NB4 (cell line): ENCODE measurements around the gene AGBL1.

Source experiments
- DNase-seq: peaks from one replicate; pipeline ENCODE4 v3.0.0; 2010; ENCODE audit warnings: low read depth
- H3K4me3 ChIP-seq: one replicate; pipeline ENCODE4 v1.5.1; 2011; ENCODE audit warnings: mild to moderate bottlenecking, low read depth, low read length, moderate library complexity
- MYC ChIP-seq: IDR thresholded peaks from 2 replicates; pipeline ENCODE4 v1.6.1; 2011; ENCODE audit warnings: low read depth, low read length
- POLR2A ChIP-seq: IDR thresholded peaks from 2 replicates; pipeline ENCODE4 v1.6.1; 2011; ENCODE audit warnings: mild to moderate bottlenecking; ENCODE audit not compliant: insufficient read length; ENCODE audit errors: extremely low read depth
- TF ChIP-seq, protein P1 (sequence below): IDR thresholded peaks from 2 replicates; pipeline ENCODE4 v1.6.1; 2011; ENCODE audit warnings: low read depth, low read length
- TF ChIP-seq, protein P2 (sequence below): IDR thresholded peaks from one replicate; pipeline ENCODE4 v1.5.1; 2012; ENCODE audit warnings: low read depth, low read length

The AGBL1 gene

DNA sequence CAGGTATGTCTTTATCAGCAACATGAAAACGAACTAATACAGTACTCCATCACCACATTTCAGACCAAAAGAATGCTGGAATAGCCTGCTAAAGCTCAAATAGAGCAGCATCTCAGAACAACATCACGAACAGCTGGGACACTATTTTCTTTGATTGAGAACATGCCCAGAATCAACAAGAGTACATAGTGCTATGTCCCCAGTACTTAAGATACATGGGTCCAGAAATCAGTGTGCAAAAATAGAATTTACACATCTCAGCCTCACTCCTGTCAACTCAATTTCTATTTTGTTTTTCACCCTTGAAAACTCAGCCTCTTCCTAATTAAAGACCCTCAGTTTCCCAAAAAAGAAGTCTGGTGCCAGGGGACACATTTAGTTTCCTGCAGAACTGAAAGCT, 753.9 kb downstream of the AGBL1 start:
- no peak overlapping the region for H3K4me3 ChIP-seq
- DNase-seq, result no peak
- TF ChIP-seq, protein P1, sequence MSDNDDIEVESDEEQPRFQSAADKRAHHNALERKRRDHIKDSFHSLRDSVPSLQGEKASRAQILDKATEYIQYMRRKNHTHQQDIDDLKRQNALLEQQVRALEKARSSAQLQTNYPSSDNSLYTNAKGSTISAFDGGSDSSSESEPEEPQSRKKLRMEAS, result no peak
- TF ChIP-seq, protein P2, sequence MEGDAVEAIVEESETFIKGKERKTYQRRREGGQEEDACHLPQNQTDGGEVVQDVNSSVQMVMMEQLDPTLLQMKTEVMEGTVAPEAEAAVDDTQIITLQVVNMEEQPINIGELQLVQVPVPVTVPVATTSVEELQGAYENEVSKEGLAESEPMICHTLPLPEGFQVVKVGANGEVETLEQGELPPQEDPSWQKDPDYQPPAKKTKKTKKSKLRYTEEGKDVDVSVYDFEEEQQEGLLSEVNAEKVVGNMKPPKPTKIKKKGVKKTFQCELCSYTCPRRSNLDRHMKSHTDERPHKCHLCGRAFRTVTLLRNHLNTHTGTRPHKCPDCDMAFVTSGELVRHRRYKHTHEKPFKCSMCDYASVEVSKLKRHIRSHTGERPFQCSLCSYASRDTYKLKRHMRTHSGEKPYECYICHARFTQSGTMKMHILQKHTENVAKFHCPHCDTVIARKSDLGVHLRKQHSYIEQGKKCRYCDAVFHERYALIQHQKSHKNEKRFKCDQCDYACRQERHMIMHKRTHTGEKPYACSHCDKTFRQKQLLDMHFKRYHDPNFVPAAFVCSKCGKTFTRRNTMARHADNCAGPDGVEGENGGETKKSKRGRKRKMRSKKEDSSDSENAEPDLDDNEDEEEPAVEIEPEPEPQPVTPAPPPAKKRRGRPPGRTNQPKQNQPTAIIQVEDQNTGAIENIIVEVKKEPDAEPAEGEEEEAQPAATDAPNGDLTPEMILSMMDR, result no peak
- TF ChIP-seq MYC (no peak), POLR2A (no peak)

DNA sequence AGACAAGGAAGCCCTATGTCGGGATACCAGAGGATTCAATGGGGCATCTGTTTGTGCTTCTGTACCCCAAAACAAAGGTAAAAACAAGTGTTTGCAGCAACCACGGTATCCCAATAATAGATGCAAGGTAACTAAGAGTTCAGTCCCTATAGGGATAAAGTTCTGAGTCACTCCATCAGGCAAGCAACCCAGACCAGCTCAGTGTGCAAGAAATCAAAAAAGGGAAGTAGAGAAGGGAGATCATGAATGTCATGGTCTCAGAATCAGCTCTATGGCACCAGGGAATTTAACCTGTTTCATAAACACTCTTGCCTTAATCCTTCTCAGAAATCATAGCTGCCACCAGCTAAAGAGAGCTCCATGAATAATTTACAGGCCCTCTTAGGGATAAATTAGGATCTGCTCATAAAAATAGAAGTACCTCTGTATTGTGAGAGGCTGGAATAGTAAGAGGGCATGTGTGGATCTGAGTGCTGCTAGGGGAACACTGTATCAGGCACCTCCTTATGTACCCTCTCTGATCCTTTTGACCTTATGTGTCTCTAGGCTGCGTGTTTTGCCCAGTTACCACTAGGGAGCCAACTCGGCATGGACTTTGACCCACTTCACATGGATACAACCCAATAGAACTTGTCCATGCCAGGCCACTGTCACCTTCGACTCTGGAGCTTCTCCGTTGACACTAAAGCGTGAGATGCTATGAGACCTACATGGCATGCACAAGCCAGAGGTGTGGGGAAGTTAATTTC, 754.6 kb downstream of the AGBL1 start:
- TF ChIP-seq POLR2A (no peak), MYC (no peak)
- TF ChIP-seq, protein P1, result no peak
- TF ChIP-seq, protein P2, result no peak
- no peak overlapping the region for H3K4me3 ChIP-seq

DNA sequence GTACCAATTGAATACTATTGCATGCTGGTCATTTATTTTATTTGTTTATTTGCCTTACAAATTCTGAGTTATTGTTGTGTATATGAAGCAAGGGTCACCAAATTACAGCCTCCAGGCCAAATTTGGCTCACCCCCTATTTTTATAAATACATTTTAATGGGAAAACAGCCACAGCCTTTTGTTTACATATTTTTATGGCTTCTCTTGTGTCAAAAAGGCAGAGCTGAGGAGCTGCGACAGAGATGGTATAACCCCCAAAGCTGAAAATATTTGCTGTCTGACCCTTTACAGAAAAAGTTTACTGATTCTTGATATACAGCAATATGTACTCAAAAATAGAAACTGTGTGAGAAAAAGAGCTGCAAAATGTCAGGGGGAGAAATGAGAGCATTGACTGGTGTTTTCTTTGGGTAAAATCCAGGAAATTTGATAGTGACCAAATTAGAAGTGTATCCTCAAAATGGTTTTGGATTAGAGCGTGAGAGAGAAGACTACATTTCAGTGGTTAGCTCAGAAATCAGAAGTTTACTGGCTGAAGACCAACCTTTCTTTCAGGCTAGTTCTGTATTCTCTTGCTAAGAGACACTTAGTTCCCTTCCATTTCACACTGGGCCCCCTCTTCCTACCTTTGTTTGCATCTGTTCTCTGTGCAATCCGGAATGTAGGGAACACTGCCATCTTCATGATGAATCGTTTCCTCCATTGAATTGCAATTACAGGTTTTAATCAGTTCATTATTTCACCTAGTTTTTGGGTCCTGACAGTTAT, 757.8 kb downstream of the AGBL1 start:
- DNase-seq, result no peak
- no peak overlapping the region for H3K4me3 ChIP-seq
- TF ChIP-seq, protein P2, result no peak
- no peak for TF ChIP-seq POLR2A

More for the DNA sequence above, 754.6 kb downstream of the AGBL1 start:
- DNase-seq, result no peak

DNA sequence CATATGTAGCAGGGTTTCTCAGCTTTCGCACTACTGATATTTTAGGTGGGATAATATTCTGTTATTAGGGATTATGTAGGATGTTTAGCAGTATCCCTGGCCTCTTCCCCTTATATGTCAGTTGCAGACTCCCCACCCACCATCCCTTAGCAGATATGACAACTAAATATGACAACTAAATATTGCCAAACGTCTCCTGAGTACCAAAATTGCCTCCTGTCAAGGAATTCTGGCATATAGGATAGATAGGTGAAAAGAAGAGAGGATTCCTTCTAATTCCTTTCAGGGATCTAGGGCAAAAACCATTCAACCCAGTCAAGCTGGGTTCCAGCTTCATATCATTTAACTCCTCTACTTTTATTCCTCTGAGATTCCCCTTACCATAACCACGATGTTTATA, 759.8 kb downstream of the AGBL1 start:
- TF ChIP-seq, protein P1, result no peak
- TF ChIP-seq MYC (no peak), POLR2A (no peak)
- TF ChIP-seq, protein P2, result no peak
- no peak overlapping the region for H3K4me3 ChIP-seq
- DNase-seq, result no peak

DNA sequence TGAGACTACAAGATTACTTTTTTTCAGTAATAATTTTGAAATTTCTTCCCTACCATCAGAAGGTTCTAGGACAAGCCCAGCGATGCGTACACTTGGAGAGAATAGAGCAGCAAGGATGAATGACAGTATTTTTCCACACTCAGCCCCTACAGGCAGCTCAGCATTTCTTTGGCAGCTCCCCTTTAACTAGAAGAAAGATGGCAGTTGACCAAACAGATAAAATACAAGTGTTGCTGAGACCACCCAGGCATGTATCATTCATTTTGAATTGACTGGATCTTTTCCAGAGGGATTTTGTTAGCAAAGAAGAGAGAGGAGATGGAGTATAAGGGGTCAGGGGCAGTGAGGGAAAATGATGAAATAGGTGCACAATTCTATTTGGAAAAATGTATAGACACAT, 761.3 kb downstream of the AGBL1 start:
- TF ChIP-seq MYC (no peak), POLR2A (no peak)
- TF ChIP-seq, protein P1, result no peak
- TF ChIP-seq, protein P2, result no peak
- DNase-seq, result no peak
- no peak overlapping the region for H3K4me3 ChIP-seq
